ENCODE data around the gene RPL37. TPM values are rescaled to one million over a fixed set of nuclear protein-coding genes. Genes with fewer than 3 reads are reported as not detected.

Gene RPL37
- total and polyA plus RNA-seq, 9 of the 15 experiments (the other 6 are each of a cell fraction or from before 2014, with no cell fraction given) = 2,342 to 7,963 (median 4,091) TPM

- no peak for TF ChIP-seq FOXJ3 (CRISPR knock-in tag; IDR thresholded peaks at IDR 0.05)
- TF ChIP-seq SMARCE1 (IDR thresholded peaks at IDR 0.05) = no peak
- no peak for TF ChIP-seq ZNF263 (CRISPR knock-in tag; IDR thresholded peaks at IDR 0.05; ENCODE audit: borderline replicate concordance)
- 0 out of 4 replicates have a peak, but pooled peaks of 1 of the 2 experiments have one; percentile 41 for TF ChIP-seq HDAC1 (IDR thresholded peaks at IDR 0.05)
- TF ChIP-seq, protein P1, sequence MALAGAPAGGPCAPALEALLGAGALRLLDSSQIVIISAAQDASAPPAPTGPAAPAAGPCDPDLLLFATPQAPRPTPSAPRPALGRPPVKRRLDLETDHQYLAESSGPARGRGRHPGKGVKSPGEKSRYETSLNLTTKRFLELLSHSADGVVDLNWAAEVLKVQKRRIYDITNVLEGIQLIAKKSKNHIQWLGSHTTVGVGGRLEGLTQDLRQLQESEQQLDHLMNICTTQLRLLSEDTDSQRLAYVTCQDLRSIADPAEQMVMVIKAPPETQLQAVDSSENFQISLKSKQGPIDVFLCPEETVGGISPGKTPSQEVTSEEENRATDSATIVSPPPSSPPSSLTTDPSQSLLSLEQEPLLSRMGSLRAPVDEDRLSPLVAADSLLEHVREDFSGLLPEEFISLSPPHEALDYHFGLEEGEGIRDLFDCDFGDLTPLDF (CRISPR knock-in tag; IDR thresholded peaks at IDR 0.05) = peak; percentile 10; the same call in 1 of the 2 replicates
- no peak for TF ChIP-seq ZNF764 (CRISPR knock-in tag; IDR thresholded peaks at IDR 0.05; ENCODE audit: low read depth)
- no peak for TF ChIP-seq MAFG (tag; conservative IDR thresholded peaks at IDR 0.05)
- TF ChIP-seq SREBF1 (IDR thresholded peaks at IDR 0.05; ENCODE audit: borderline replicate concordance, low read depth, low read length) = no peak
- no peak for TF ChIP-seq MAZ (CRISPR knock-in tag; conservative IDR thresholded peaks at IDR 0.05 in 1 of 2, IDR thresholded peaks at IDR 0.05 in 1 of 2)
- TF ChIP-seq SMAD1 (IDR thresholded peaks at IDR 0.05; ENCODE audit: low read depth, low read length, partially characterized antibody) = peak; percentile 35
- no peak for TF ChIP-seq ZBED1 (IDR thresholded peaks at IDR 0.05)
- TF ChIP-seq MED1 (CRISPR knock-in tag; IDR thresholded peaks at IDR 0.05; ENCODE audit: borderline replicate concordance) = no peak
- TF ChIP-seq SUPT5H (IDR thresholded peaks at IDR 0.05) = peak; percentile 87
- TF ChIP-seq SMC3 (conservative IDR thresholded peaks at IDR 0.05; ENCODE audit: insufficient read depth, low read depth, low read length) = no peak
- TF ChIP-seq, protein P2, sequence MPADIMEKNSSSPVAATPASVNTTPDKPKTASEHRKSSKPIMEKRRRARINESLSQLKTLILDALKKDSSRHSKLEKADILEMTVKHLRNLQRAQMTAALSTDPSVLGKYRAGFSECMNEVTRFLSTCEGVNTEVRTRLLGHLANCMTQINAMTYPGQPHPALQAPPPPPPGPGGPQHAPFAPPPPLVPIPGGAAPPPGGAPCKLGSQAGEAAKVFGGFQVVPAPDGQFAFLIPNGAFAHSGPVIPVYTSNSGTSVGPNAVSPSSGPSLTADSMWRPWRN (IDR thresholded peaks at IDR 0.05; ENCODE audit: low read depth) = no peak
- no peak for TF ChIP-seq SMAD2 (IDR thresholded peaks at IDR 0.05; ENCODE audit: low read depth, low read length)
- TF ChIP-seq PTBP1 (IDR thresholded peaks at IDR 0.05; ENCODE audit: low read depth, low read length) = no peak
- TF ChIP-seq, protein P3, sequence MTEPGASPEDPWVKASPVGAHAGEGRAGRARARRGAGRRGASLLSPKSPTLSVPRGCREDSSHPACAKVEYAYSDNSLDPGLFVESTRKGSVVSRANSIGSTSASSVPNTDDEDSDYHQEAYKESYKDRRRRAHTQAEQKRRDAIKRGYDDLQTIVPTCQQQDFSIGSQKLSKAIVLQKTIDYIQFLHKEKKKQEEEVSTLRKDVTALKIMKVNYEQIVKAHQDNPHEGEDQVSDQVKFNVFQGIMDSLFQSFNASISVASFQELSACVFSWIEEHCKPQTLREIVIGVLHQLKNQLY (CRISPR knock-in tag; conservative IDR thresholded peaks at IDR 0.05) = no peak; a peak in 1 of 4 replicates
- no peak; the same call in 1 of the 2 replicates for TF ChIP-seq MYNN (IDR thresholded peaks at IDR 0.05)
- no peak for TF ChIP-seq MYNN (CRISPR knock-in tag; IDR thresholded peaks at IDR 0.05)
- no peak for TF ChIP-seq FOXJ2 (tag; IDR thresholded peaks at IDR 0.05)
- no peak for TF ChIP-seq MXD1 (CRISPR knock-in tag; IDR thresholded peaks at IDR 0.05; ENCODE audit: borderline replicate concordance, poor library complexity, severe bottlenecking)
- TF ChIP-seq, protein P4, sequence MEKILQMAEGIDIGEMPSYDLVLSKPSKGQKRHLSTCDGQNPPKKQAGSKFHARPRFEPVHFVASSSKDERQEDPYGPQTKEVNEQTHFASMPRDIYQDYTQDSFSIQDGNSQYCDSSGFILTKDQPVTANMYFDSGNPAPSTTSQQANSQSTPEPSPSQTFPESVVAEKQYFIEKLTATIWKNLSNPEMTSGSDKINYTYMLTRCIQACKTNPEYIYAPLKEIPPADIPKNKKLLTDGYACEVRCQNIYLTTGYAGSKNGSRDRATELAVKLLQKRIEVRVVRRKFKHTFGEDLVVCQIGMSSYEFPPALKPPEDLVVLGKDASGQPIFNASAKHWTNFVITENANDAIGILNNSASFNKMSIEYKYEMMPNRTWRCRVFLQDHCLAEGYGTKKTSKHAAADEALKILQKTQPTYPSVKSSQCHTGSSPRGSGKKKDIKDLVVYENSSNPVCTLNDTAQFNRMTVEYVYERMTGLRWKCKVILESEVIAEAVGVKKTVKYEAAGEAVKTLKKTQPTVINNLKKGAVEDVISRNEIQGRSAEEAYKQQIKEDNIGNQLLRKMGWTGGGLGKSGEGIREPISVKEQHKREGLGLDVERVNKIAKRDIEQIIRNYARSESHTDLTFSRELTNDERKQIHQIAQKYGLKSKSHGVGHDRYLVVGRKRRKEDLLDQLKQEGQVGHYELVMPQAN (IDR thresholded peaks at IDR 0.05; ENCODE audit: borderline replicate concordance) = no peak
- TF ChIP-seq PHTF2 (CRISPR knock-in tag; IDR thresholded peaks at IDR 0.05) = no peak
Observed at GRCh38 chr5:40828690-40829661, 6.0 kb downstream of the RPL37 start (continued).
